Hepatocyte (in vitro differentiated cells): ENCODE measurements around the gene UGGT2. TPM values are rescaled to one million over a fixed set of nuclear protein-coding genes. Genes with fewer than 3 reads are reported as not detected.

Experiments
- DNase-seq: peaks from one replicate; pipeline ENCODE4 v3.0.0-alpha.2; 2016; ENCODE audit warnings: low spot score
- H2AFZ ChIP-seq: fragments of 200-600 bp; sonication (generic); 2 replicates; pipeline ENCODE4 v1.6.0; 2016; ENCODE audit warnings: antibody characterized with exemption, mild to moderate bottlenecking
- H3K27ac ChIP-seq: fragments of 200-600 bp; sonication (generic); 2 replicates; pipeline ENCODE4 v1.5.1; 2016; ENCODE audit warnings: mild to moderate bottlenecking
- H3K27me3 ChIP-seq: fragments of 200-600 bp; sonication (generic); 2 replicates; pipeline ENCODE4 v1.6.1; 2016
- H3K36me3 ChIP-seq: fragments of 200-600 bp; sonication (generic); replicated peaks from 2 replicates; pipeline ENCODE4 v1.5.1; 2016; ENCODE audit warnings: low read depth; ENCODE audit not compliant: insufficient read depth
- H3K4me1 ChIP-seq: fragments of 200-600 bp; sonication (generic); 2 replicates; pipeline ENCODE4 v1.5.1; 2016; ENCODE audit warnings: mild to moderate bottlenecking, moderate library complexity; ENCODE audit not compliant: insufficient read depth
- H3K4me2 ChIP-seq: fragments of 200-600 bp; sonication (generic); 2 replicates; pipeline ENCODE4 v1.6.0; 2016
- H3K4me3 ChIP-seq: fragments of 200-600 bp; sonication (generic); 2 replicates; pipeline ENCODE4 v1.5.1; 2016; ENCODE audit warnings: mild to moderate bottlenecking
- H3K79me2 ChIP-seq: fragments of 200-600 bp; sonication (generic); 2 replicates; pipeline ENCODE4 v1.6.0; 2017; ENCODE audit warnings: mild to moderate bottlenecking
- H3K9me2 ChIP-seq: fragments of 200-600 bp; sonication (generic); replicated peaks from 2 replicates; pipeline ENCODE4 v1.6.0; 2017; ENCODE audit warnings: mild to moderate bottlenecking; ENCODE audit not compliant: insufficient read depth
- H3K9me3 ChIP-seq: fragments of 200-600 bp; sonication (generic); 2 replicates; pipeline ENCODE4 v1.5.1; 2016; ENCODE audit warnings: low read depth, mild to moderate bottlenecking
- H4K20me1 ChIP-seq: fragments of 200-600 bp; sonication (generic); 2 replicates; pipeline ENCODE4 v1.6.0; 2016; ENCODE audit warnings: mild to moderate bottlenecking; ENCODE audit not compliant: insufficient read depth, poor library complexity, severe bottlenecking
- EZH2 ChIP-seq: fragments of 200-600 bp; sonication (generic); IDR thresholded peaks from 2 replicates; pipeline ENCODE4 v1.6.1; 2016; ENCODE audit warnings: antibody characterized with exemption, mild to moderate bottlenecking, borderline replicate concordance
- EZH2phosphoT487 ChIP-seq: fragments of 200-600 bp; sonication (generic); IDR thresholded peaks from one replicate; pipeline ENCODE4 v1.6.1; 2018; ENCODE audit warnings: antibody characterized with exemption, mild to moderate bottlenecking, low read depth, moderate library complexity; ENCODE audit not compliant: unreplicated experiment, severe bottlenecking
- WGBS: methylation state at CpG from one replicate; pipeline ENCODE4 v1.1.6; 2016; ENCODE audit warnings: low lambda C conversion rate; ENCODE audit errors: missing lambda C conversion rate; 5-methylcytosine and 5-hydroxymethylcytosine counted together
- polyA plus RNA-seq: library from polyadenylated mRNA; unstranded; fragments of >200 nt; fragmentation: Nextera tagmentation; extraction: Ambion mirVana; gene quantifications from 2 replicates; pipeline ENCODE4 v1.2.1, GENCODE V29; 2016
- total RNA-seq: library from RNA; depleted of rRNA; stranded (reverse); fragments of >200 nt; gene quantifications from 2 replicates; pipeline ENCODE4 v1.2.3, GENCODE V29; 2014
- TF ChIP-seq, protein P1 (sequence below): fragments of 200-600 bp; sonication (generic); IDR thresholded peaks from 2 replicates; pipeline ENCODE4 v1.5.1; 2016; ENCODE audit warnings: antibody characterized with exemption, mild to moderate bottlenecking; ENCODE audit not compliant: poor library complexity

UGGT2 gene
- total and polyA plus RNA-seq, 2 experiments from 2014 or later, result 23.6 to 60.3 TPM

DNA sequence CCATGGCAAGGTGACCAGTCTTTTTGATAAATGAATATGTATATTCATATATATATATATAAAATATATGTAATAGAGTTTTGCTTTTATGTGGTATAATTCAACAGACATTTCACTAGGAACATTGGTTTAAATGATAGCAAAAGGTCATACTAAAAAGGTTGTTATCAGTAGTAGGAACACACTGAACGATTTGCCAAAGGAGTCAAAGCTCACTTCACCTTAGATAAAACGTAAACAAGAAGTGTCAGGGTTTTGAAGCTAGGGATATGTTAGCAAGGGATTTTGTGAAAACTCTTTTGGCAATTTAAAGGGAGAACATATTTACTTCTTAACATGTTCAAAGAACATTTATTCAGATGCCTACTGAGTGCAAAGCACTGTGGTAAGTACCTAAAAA is 28.7 kb upstream of the UGGT2 start:
- Histone ChIP-seq H3K9me2 (no peaks in the 10 kb centered on the region), H3K4me2 (no peak overlapping the region), H3K27ac (no peak overlapping the region), H3K79me2 (no peaks in the 10 kb centered on the region), H3K9me3 (no peaks in the 10 kb centered on the region), H3K4me3 (no peak overlapping the region), H3K36me3 (no peaks in the 10 kb centered on the region), H4K20me1 (no peaks in the 10 kb centered on the region), H2AFZ (no peak overlapping the region), H3K27me3 (peaks cover 11% of the 10 kb centered on the region), H3K4me1 (no peaks in the 10 kb centered on the region)
- TF ChIP-seq EZH2phosphoT487, result no peak
- TF ChIP-seq EZH2, result no peak
- TF ChIP-seq, protein P1, sequence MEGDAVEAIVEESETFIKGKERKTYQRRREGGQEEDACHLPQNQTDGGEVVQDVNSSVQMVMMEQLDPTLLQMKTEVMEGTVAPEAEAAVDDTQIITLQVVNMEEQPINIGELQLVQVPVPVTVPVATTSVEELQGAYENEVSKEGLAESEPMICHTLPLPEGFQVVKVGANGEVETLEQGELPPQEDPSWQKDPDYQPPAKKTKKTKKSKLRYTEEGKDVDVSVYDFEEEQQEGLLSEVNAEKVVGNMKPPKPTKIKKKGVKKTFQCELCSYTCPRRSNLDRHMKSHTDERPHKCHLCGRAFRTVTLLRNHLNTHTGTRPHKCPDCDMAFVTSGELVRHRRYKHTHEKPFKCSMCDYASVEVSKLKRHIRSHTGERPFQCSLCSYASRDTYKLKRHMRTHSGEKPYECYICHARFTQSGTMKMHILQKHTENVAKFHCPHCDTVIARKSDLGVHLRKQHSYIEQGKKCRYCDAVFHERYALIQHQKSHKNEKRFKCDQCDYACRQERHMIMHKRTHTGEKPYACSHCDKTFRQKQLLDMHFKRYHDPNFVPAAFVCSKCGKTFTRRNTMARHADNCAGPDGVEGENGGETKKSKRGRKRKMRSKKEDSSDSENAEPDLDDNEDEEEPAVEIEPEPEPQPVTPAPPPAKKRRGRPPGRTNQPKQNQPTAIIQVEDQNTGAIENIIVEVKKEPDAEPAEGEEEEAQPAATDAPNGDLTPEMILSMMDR, result no peak
- 28% methylated on average over 2 of the region's 2 CpGs for WGBS
- DNase-seq, result no peak

- no peak overlapping the region for H3K27ac ChIP-seq
- H2AFZ ChIP-seq, result no peak overlapping the region
- TF ChIP-seq EZH2, result no peak
- no peak for TF ChIP-seq EZH2phosphoT487
- TF ChIP-seq, protein P1, result no peak
- H3K36me3 ChIP-seq, result no peaks in the 10 kb centered on the region
- DNase-seq, result no peak
- H4K20me1 ChIP-seq, result no peaks in the 10 kb centered on the region
- H3K9me2 ChIP-seq, result no peaks in the 10 kb centered on the region
- 83% methylated on average over 5 of the region's 5 CpGs for WGBS
- H3K9me3 ChIP-seq, result no peaks in the 10 kb centered on the region
- no peak overlapping the region for H3K4me3 ChIP-seq
- no peak overlapping the region for H3K4me2 ChIP-seq
- no peaks in the 10 kb centered on the region for H3K79me2 ChIP-seq
- H3K27me3 ChIP-seq, result peaks cover under 1% of the 10 kb centered on the region
- no peaks in the 10 kb centered on the region for H3K4me1 ChIP-seq
Measured at GRCh38 chr13:96080676-96081075, 27.5 kb upstream of the UGGT2 start.

- Histone ChIP-seq H4K20me1 (no peaks in the 10 kb centered on the region), H3K9me3 (no peaks in the 10 kb centered on the region), H3K79me2 (no peaks in the 10 kb centered on the region), H3K4me3 (no peak overlapping the region), H3K4me1 (no peaks in the 10 kb centered on the region), H3K4me2 (no peak overlapping the region), H3K27ac (no peak overlapping the region), H3K27me3 (peaks cover 6% of the 10 kb centered on the region), H3K9me2 (no peaks in the 10 kb centered on the region), H3K36me3 (no peaks in the 10 kb centered on the region), H2AFZ (no peak overlapping the region)
- 68% methylated on average over 3 of the region's 3 CpGs for WGBS
- TF ChIP-seq EZH2, result no peak
- TF ChIP-seq, protein P1, result peak; percentile 42
- no peak for TF ChIP-seq EZH2phosphoT487
- DNase-seq, result peak; percentile 12
Measured at GRCh38 chr13:96075953-96076543, 22.8 kb upstream of the UGGT2 start.
